NCI-H1105 (cell line): Measurements from ENCODE around the gene DPPA2.

Experiments
- DNase-seq: peaks from one replicate; lab custom pipeline; 2025; lab: John Stamatoyannopoulos, UW

DPPA2 gene

GRCh38 chr3:109325109-109325508 lies 8.8 kb upstream of the DPPA2 start:
- DNase-seq: no peak

DNA sequence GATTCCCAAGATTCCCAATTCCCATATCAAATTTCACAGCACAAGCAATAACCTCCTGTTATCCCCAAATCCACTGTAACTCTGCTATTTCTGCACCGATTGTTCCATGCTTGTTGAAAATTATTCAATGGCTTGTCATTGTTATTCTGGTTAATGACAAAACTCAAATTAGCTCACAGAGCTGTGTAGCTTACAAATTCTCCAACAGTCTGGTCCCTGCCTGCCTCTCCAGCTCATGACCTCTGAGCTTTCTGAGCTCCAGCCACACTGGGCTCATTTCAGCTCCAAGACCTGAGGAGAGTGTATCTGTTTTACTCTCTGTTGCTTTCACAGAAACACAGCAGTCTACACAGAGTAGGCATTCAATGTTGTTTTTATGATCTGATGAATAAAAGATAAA lies 3.3 kb downstream of the DPPA2 start:
- no peak for DNase-seq

DNA sequence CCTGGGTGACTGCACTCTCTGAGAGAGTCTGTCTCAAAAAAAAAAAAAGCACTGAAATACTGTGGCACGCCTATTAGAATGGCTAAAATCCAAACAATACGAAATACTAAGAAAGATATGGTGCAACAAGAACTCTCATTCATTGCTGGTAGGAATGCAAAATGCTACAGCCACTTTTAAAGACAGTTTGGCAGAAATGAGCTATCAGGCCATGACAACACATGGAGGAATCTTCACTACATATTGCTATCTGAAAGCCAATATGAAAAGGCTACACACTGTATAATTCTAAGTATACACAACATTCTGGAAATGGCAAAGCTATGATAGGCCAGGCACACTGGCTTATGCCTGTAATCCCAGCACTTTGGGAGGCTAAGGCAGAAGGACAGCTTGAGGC lies 18.8 kb downstream of the DPPA2 start:
- DNase-seq: no peak

DNA sequence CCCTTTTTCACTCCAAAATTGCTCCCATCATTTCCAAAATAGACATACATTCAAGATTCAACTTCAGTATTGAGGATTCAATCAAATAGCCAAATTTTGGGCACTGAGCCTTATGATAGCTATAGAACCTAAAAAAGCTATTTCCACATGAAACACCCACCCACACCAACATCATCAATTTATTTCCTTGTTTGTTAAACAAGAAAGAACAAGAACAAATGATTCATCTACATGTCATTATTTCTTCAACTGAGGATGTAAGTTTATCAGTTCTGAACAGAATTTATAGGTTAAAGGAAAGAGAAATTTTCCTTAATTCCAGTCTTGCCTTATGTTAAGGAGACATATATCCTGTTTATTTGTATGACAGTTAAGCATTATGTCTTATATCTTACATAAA lies 32.2 kb downstream of the DPPA2 start:
- DNase-seq: no peak

DNA sequence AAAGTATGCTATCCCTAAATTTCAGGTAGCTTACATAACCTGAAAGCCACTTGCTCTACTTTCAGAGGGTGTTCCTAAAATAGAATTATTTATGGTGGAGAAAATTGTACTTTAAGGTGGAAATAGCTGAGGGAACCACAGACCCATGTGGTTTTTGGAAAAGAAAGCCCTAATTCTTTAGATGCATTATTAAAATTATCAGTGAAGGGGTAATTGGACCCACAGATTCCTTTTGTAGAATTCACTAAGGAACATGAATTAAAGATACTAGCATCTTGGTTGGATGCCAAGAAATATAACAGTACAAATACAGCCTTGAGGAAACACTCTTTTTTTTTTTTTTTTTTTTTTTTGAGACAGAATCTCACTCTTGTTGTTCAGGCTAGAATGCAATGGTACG lies 37.8 kb downstream of the DPPA2 start:
- no peak for DNase-seq

GRCh38 chr3:109278141-109278540 lies 38.2 kb downstream of the DPPA2 start:
- DNase-seq: no peak

DNA sequence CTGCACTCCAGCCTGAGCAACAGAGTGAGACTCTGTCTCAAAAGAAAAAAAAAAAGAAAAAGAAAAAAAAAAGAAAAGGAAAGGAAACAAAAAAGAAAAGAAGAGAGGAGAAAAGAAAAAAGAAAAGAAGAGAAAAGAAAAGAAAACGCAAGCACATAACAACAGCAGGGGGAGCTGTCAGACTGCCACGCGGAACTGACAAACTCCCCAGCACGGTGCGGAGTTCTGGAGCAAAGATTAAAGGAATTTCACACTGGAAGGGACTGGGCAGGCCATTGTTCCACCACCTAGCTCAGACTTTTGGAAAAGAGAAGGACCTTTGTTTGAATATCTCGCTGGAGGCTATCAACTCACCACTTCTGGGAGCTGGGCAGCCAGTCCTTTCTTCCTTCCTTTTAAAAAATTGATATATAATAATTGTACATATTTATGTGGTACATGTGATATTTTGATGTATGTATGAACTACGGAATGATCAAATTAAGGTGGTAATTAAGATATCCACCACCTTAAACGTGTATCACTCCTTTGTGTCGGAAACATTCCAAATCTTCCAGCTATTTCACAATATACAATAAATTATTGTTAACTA lies 40.5 kb downstream of the DPPA2 start:
- DNase-seq: no peak

DNA sequence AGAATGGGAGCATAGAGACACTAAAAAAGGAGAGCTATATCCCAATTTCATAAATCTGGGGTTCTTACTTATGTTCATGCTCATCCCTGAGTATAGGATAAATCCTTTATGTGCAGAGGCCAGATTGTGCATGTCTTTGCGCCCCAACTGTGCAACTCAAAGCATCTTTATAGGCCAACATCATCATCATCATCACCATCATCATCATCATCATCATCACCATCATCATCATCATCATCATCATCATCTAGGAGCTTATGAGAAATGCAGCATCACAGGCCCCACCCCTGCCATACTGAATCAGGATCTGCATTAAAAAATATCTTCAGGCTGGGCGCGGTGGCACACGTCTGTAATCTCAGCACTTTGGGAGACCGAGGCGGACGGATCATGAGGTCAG lies 45.5 kb downstream of the DPPA2 start:
- no peak for DNase-seq

DNA sequence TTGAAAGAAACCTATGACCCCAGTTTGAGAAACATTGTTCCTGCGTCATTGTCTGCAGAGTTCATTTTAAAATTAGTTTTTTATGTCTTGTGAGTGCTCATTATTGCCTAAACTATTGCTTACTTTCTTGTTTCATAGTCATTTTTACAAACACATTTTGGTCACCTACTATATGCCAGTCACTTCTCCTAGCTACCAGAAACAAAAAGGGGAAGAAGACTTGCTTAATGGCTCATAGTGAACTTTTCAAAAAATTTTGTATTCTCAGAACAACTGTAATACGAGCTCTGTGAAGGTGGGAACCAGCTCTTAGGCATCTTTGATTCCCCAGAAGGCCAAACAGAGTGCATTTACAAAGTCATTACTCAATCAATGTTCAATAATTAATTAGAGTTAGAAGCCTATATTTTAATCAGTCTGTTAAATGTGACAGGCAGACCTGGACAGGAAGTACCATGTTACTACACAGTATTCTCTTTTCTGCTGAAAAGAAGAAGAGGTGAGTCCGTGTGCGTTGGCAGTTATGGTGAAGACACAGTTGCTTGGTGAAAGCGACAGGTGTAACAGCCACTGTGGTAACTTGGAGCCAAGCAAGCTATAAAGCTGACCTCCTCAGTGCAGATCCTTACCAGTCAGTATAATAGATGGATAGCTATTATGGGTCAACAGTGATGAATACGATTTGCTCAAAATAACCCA lies 46.6 kb downstream of the DPPA2 start:
- no peak for DNase-seq

- no peak for DNase-seq
Observed at GRCh38 chr3:109268181-109268580, 48.1 kb downstream of the DPPA2 start.

- DNase-seq: no peak
Observed at GRCh38 chr3:109265295-109265694, 51.0 kb downstream of the DPPA2 start.

GRCh38 chr3:109257269-109257668 lies 59.0 kb downstream of the DPPA2 start:
- DNase-seq: no peak

- no peak for DNase-seq
Observed at GRCh38 chr3:109254770-109255169, 61.5 kb downstream of the DPPA2 start.

DNA sequence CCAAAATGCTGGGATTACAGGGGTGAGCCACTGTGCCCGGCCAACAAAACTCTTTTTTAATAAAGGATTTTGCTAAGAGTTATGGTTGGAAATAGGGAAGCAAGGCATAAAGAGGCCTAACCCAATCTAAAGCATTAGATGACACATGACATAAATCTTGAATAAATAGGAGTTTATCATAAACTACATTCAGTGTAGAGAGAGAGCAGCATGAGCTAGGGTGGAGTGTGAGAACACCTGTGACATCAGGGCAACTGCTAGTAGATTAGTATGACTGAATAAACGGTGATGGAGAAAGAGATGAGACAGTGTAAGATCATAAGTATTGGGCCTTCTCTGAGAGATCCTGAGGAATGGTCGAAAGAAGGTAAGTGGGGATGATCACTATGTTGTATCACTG lies 63.7 kb downstream of the DPPA2 start:
- DNase-seq: no peak
